ENCODE data around the gene DOCK2.

- no peak for TF ChIP-seq CTCF (conservative IDR thresholded peaks at IDR 0.05 in 1 of 2, IDR thresholded peaks at IDR 0.05 in 1 of 2; ENCODE audit: low read depth in 1 of 2, low read length in 2 of 2)
- TF ChIP-seq EZH2 (IDR thresholded peaks at IDR 0.05; ENCODE audit: low read length, missing control alignments): no peak
Measured at GRCh38 chr5:169997798-169998197, 360.7 kb downstream of the DOCK2 start.

All from fibroblast of lung (primary cell).